Stomach (tissue), 4 donors: ENCODE measurements around the gene BCAS1.

ENCODE experiments used
- EP300 ChIP-seq: sonication (generic); formaldehyde crosslinking; IDR thresholded peaks from one replicate; pipeline ENCODE4 v1.6.1; 2017; ENCODE audit warnings: antibody characterized with exemption
- POLR2A ChIP-seq, 4 donors: fragments of 450-650 bp; IDR thresholded peaks; one replicate each; pipeline ENCODE4 v1.6.1; 2016; ENCODE audit warnings: antibody characterized with exemption in 4 of 4, control low read depth in 2 of 4, mild to moderate bottlenecking in 1 of 4, moderate library complexity in 1 of 4
- TF ChIP-seq, protein P1 (sequence below), 7 experiments: fragments of 450-650 bp in 4 of 7; fragments of 200-600 bp in 3 of 7; sonication (generic) in 3 of 7; IDR thresholded peaks; one replicate each; pipeline ENCODE4 v1.5.1; 2016 to 2019; ENCODE audit warnings: antibody characterized with exemption in 7 of 7, control low read depth in 2 of 7, mild to moderate bottlenecking in 1 of 7

DNA sequence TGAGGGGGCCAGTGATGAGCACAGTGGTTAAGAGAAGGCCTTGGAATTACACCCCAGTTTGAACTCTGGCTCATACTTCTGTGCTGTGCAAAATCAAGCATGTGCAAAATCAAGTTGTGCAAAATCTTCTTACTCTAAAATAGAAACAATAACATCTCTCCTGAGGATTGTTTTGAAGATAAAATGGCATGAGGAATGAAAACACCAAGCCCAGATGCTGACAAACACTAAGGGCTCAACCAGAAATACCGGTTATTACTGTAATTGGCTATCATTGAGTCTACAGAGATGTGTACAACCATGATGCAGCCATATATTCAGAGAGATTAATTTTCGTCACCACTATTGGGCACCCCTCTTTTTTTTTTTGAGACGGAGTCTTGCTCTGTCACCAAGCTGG, 5.9 kb upstream of the BCAS1 start:
- TF ChIP-seq, protein P1, sequence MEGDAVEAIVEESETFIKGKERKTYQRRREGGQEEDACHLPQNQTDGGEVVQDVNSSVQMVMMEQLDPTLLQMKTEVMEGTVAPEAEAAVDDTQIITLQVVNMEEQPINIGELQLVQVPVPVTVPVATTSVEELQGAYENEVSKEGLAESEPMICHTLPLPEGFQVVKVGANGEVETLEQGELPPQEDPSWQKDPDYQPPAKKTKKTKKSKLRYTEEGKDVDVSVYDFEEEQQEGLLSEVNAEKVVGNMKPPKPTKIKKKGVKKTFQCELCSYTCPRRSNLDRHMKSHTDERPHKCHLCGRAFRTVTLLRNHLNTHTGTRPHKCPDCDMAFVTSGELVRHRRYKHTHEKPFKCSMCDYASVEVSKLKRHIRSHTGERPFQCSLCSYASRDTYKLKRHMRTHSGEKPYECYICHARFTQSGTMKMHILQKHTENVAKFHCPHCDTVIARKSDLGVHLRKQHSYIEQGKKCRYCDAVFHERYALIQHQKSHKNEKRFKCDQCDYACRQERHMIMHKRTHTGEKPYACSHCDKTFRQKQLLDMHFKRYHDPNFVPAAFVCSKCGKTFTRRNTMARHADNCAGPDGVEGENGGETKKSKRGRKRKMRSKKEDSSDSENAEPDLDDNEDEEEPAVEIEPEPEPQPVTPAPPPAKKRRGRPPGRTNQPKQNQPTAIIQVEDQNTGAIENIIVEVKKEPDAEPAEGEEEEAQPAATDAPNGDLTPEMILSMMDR (IDR thresholded peaks at IDR 0.05): no peak
- TF ChIP-seq EP300 (no peak), POLR2A (IDR thresholded peaks at IDR 0.05) (no peak)
